GM18519 (cell line): Measurements from ENCODE around the gene GAS2.
A peak's percentile ranks its signal among the peaks of the same experiment; 100 is the strongest.
"Not testable (repeated sequence)": the region's sequence is repeated elsewhere in the genome, so short reads cannot be mapped to it uniquely, and the experiment has no call there.

ENCODE experiments used
- ATAC-seq: cut with Tn5 transposase; IDR thresholded peaks from one replicate; pipeline ENCODE4 v1.9.1; 2021; ENCODE audit warnings: mild to moderate bottlenecking, moderate library complexity; ENCODE audit not compliant: unreplicated experiment, low FRiP score

GAS2 gene

DNA sequence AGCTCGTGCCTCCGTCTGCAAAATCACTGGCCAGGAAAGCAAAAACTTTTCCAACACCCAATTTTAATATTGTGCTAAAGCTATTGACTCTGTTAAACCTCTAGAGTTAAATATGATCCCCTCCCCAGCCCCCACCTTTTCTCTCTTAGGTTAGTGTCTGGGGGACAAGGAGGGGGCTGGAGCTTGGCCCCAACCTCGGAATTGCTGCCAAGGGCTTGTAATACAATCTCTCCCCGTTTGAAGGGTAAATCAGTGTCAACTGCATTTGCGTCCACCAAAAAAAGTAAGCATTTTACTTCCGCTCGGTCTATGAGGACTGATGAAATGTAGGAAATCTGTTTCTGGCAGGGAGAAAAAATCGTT lies at the start of gene GAS2:
Gene GAS2, plus strand, starts transcription at position 287 of the 363 bp plus-strand sequence. CDS start 8,259 bp downstream, outside the sequence.
- no peak for ATAC-seq

DNA sequence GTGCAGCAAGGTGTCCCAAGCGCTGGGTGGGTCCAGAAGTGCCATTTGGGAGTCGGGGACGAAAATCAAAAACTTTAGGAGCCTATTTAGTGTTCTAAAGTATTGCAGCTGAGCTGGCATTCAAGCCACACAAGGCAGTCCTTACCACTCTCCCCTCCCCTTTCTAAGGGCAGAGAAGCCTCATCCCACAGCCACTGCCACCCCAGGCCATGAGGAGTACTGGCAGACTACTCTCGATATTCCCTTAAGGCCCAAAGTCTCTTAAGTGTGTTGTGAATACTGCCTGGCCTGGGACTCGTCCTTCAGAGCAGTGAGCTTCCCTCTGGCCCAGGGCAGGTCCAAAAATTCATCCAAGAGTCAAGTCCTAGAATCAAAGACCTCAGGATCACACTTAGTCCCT lies 48.5 kb upstream of the GAS2 start:
- ATAC-seq = no peak

- ATAC-seq = peak; percentile 42
Observed at GRCh38 chr11:22624742-22625447, 41.5 kb upstream of the GAS2 start.

DNA sequence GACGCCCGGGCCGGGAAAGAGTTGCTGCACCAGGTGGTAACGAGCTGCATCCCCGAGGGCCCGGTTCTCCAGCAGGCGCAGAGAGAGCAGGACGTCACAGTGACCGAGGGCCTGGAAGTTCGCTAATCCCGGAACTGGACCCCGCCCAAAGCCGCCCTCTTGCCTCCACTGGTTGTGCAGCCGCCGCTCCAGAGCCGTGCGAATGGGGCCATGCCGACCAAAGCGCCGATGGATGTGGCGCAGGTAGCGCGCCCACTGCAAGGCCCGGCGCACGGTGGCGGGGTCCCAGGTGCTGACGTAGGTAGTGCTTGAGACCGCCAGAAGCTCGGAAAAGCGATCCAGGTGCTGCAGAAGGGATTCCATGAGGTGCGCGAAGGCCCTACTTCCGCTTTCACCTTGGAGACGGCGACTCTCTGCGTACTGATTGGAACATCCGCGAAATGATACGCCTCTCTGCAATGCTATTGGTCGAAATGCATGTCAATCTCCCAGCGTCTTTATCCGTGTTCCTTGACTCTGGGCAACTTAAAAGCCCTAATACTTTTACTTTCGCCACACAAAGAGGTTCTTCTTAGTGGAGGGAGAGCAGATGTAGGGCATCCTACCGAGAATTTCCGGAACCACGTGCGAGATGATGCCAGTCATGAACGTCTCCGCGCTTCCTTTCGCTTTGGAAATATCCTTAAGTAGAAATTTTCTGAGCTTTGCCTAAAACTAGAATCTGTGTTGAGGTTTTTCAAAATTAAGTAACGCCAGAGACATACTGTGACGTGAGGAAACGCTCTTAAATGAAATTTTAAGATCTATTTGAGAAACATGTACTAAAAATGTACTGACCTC lies 40.7 kb upstream of the GAS2 start, which contains the start of gene FANCF:
Gene FANCF, minus strand, starts transcription at position 376 of the 840 bp plus-strand sequence. Its CDS starts 13 bp downstream, at position 363.
- ATAC-seq = peak; percentile 96

GRCh38 chr11:22626573-22627239 lies 39.7 kb upstream of the GAS2 start:
- ATAC-seq = no peak

DNA sequence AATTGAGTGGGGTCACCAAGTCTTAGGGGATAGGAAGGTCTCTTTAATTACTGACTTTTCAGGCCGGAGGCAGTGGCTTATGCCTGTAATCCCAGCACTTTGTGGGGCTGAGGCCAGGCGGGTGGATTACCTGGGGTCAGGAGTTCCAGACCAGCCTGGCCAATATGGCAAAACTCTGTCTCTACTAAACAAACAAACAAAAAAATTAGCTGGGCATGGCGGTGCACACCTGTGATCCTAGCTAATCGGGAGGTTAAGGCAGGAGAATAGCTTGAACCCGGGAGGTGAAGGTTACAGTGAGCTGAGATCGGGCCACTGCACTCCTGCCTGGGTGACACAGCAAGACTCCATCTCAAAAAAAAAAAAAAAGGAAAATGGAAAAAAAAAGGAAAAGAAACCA lies 39.0 kb upstream of the GAS2 start:
- ATAC-seq = no peak

DNA sequence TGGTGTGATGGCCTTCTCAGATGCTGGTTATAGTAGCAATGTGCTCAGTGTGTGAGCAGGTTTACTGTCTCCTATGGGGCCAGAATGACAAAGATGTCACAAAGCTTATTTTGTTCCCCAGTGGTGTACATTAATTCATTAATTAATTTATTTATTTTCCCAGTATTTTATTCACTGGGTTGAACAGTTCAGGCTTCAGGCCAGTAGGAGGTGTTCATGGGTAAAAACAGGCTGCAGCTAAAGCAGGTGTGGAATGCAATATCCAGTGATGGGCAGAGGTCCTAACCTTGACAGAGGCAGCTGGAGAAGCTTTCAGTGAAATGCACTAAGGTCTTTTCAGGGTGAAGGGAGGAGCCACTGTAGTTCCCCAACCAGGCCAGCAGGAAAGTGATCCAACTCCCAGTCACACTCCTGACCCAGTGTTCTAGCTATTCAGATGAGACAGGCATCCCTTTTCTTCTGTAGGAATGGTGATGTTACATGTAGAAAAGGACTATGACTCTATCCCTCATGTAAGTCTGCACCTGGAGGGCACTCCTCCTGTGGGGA lies 33.0 kb upstream of the GAS2 start:
- no peak for ATAC-seq

DNA sequence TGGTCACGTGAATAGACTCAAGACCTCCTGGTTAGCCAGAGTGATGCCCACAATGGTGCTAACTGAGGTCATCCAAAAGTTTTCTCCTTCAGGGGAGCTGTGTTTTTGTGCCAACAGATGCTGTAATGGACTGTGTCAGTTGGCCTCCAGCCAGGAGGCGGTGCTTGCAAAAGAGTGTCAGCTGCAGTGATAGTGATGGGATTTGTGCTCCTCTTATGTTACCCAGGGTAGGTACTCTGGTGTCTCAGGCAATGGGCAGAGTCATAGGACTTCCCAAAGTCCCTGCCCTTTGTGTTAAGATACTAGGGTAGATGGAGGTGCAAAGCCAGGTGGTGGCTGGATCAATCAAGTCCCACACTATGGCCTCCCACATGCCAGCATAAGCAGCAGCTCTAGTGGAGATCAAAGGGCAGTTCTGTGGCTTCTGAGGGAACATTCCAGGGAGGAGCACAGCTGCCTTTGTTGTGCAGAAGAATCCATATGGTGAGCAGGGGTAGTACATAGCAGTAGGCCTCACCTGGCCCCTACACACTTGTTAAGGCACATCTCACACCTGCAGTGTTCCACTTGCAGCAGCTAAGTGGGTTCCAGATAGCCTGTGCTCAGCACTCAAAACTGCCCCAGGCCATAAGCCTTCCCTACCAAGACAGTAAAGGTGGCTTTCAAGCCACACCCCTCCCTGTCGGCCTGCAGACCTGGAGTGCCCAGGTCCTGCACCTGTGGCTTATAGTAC lies 31.3 kb upstream of the GAS2 start:
- no peak for ATAC-seq

DNA sequence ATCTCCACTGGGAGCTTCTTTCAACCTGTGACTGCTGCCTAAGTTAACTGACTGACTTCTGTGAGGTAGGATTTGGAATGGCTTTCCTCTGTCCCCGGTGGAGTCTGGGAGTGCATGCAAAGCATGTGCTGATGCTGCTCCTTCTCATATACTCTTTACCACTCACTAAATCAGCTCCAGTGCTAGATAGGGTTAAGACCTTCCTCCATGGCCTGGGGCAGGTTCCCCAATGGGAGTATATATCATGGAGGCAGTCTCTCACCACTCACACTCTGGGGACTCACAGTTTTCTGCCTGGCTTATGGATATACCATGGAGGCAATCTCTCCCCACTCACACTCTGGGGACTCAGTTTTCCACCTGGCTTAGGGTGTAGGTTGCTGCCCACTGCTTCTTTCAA lies 30.7 kb upstream of the GAS2 start:
- ATAC-seq = no peak

DNA sequence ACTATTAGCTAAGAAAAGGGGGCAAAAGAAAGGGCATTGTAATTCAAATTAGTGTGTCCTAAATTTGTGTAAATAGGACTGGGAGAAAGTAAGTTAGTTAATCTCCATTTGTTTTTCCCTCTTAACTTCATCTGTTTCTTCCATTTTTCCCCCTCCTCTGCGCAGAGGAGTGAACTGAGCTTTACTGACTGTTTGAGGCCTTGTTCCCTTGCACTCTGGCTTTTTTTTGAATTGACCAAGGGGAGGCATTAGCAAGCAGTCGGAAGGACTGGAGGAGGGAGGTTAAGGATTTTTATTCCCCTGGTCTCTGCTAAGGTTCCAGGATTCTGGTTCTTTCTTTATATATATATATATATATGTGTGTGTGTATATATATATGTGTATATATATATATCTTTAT lies 25.5 kb upstream of the GAS2 start:
- no peak for ATAC-seq

- ATAC-seq = no peak
Observed at GRCh38 chr11:22641559-22641958, 24.9 kb upstream of the GAS2 start.

DNA sequence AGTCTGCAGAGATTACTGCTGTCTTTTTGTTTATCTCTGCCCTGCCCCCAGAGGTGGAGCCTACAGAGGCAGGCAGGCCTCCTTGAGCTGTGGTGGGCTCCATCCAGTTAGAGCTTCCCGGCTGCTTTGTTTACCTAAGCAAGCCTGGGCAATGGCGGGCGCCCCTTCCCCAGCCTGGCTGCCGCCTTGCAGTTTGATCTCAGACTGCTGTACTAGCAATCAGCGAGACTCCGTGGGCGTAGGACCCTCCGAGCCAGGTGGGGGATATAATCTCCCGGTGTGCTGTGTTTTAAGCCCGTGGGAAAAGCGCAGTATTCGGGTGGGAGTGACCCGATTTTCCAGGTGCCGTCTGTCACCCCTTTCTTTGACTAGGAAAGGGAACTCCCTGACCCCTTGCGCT lies 14.1 kb upstream of the GAS2 start:
- ATAC-seq = not testable (repeated sequence)

DNA sequence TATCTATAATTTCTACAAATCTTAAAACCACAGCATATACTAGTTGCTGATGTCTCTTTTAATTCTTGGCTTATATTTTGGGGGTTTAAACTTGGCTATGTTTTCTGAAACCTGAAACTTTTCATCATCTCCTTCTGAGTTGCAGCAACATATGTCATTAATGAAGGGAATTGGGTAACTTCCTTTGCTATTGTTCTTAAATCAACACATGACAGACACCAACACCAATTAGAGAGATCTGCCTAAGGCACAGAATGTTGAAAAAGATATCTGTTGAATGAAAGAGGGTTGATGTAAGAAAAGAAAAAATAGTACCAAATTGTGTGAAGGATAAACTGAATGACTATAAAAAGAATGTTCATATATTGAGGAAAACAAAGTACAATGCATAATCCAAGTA lies 10.3 kb upstream of the GAS2 start:
- no peak for ATAC-seq

DNA sequence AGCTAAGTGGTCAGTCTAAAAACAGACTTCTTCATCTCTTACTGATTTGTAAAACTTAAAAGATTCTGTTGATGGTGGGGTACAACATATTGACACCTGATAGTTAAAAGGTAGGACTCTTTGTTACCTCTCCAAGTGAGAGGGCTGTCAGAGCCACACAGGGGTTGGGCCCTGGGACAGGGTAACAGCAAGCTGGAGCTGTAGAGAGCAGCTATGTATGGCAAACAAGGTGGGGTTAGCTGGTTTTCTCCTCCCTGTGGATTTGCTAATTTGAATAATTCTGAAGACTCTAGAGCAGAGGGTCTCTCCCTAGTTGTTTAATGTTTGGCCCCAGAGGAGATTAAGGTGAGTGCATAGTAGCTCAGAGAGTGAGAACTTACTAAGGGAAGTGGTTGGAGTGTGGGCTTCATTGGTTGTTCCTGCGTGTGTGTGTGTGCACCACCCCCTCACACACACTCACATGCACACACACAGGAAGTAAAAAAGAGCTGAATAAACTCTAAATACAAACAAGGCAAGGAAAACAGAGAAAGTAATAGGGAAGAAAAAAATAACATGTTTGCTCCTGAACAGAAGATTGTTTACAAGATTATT lies 9.2 kb upstream of the GAS2 start:
- ATAC-seq = peak; percentile 79

DNA sequence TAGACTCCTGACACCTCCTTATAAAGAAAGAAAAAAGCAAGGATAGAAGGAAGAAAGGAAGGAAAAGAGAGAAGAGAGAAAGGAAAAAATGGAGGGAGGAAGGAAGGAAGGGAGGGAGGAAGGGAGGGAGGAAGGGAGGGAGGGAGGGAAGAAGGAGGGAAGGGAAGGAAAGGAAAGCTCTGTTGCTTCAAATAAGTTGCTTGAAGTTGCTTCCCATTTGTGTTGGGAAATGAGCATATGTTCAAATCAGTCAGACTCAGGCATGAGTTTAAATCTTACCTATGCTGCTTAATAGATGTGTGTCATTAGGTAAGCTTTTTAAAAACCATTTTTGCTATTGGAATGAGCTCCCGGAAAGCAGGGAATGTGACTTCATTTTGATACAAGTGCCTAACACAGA lies 6.6 kb upstream of the GAS2 start:
- no peak for ATAC-seq

GRCh38 chr11:22666688-22667439 lies 453 bp downstream of the GAS2 start:
- ATAC-seq = no peak

DNA sequence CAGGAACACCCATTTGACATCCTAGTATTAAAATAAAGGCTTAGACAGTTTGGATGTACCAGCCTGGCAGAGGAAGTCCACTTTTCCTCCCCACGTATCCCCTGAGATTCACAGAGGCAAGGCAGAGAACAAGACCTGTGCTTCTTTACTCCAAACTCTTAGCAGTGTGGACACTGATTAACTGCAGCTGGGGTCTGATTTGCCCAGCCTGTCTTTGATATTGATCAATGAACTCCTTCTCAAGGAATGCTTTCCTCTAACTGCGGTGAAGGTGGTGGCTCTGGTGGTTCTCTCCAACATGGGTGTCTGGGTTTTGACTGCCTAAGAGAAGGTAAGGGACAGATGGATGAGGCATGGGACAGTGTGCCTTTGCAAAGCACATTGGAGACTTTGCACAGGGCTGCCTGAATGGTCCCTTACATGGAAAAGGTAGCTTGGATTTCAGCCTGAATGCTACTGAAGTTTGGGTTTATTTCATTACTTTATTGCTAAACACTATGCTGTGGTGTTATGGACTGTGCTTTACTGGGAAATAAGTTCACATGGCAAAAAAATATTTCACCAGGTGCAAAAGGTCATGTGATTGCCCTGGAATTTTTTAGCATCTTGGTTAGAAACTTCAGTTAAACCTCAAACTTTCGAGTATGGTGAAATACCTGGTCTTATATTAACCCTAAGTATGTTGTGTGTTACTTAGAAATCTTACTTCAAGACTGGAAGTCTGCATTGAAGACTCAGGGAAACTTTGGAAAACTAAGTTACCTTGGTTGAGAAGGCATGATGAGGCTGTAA lies 1.8 kb downstream of the GAS2 start:
- peak; percentile 23 for ATAC-seq

GRCh38 chr11:22669368-22669767 lies 3.0 kb downstream of the GAS2 start:
- no peak for ATAC-seq
